PC-9 (cell line): Measurements from ENCODE around the gene LAMTOR4. TPM values are rescaled to one million over a fixed set of nuclear protein-coding genes. Genes with fewer than 3 reads are reported as not detected.

Experiments
- BruUV-seq: library from RNA; stranded (reverse); fragments of 400-500 nt; replicated peaks from 2 replicates; lab custom pipeline; 2021; lab: Mats Ljungman, UMichigan
- CTCF ChIA-PET: fragments of 300-600 bp; sonication (Branson Sonifier 250); formaldehyde crosslinking; loops from one replicate; lab custom pipeline; 2022; ENCODE audit warnings: antibody characterized with exemption; lab: Charles Lee
- POLR2A ChIA-PET: fragments of 300-600 bp; sonication (Branson Sonifier 250); formaldehyde crosslinking; loops from one replicate; lab custom pipeline; 2022; ENCODE audit warnings: antibody characterized with exemption; ENCODE audit not compliant: unreplicated experiment; lab: Charles Lee
- DNase-seq, 2 experiments: peaks; one replicate each; pipeline versions ENCODE4 v3.0.0 to v3.0.0-alpha.2; 2015 to 2022; ENCODE audit warnings: mixed read lengths in 1 of 2
- H2AFZ ChIP-seq: fragments of 200-600 bp; sonication (generic); 2 replicates; pipeline ENCODE4 v1.8.1; 2017; ENCODE audit warnings: antibody characterized with exemption
- H3F3A ChIP-seq: fragments of 200-600 bp; sonication (generic); 2 replicates; pipeline ENCODE4 v1.8.1; 2017; ENCODE audit warnings: antibody characterized with exemption, mild to moderate bottlenecking, low read depth; ENCODE audit not compliant: insufficient read depth
- H3K27ac ChIP-seq: fragments of 200-600 bp; sonication (generic); 2 replicates; pipeline ENCODE4 v1.6.1; 2016; ENCODE audit warnings: mixed run types
- H3K27me3 ChIP-seq: fragments of 200-600 bp; sonication (generic); 2 replicates; pipeline ENCODE4 v1.6.1; 2016; ENCODE audit warnings: low read depth, mixed run types; ENCODE audit not compliant: insufficient read depth
- H3K36me3 ChIP-seq: fragments of 200-600 bp; sonication (generic); 2 replicates; pipeline ENCODE4 v1.6.1; 2016; ENCODE audit warnings: low read depth, mixed run types
- H3K4me1 ChIP-seq: fragments of 200-600 bp; sonication (generic); replicated peaks from 2 replicates; pipeline ENCODE4 v1.6.1; 2016; ENCODE audit warnings: mixed run types; ENCODE audit not compliant: insufficient read depth
- H3K4me2 ChIP-seq: fragments of 200-600 bp; sonication (generic); 2 replicates; pipeline ENCODE4 v1.6.1; 2017; ENCODE audit warnings: mixed run types
- H3K4me3 ChIP-seq: fragments of 200-600 bp; sonication (generic); 2 replicates; pipeline ENCODE4 v1.6.1; 2016; ENCODE audit warnings: mixed run types
- H3K79me2 ChIP-seq: fragments of 200-600 bp; sonication (generic); 2 replicates; pipeline ENCODE4 v1.6.1; 2017; ENCODE audit warnings: low read depth, mixed run types
- H3K9me2 ChIP-seq: fragments of 200-600 bp; sonication (generic); 2 replicates; pipeline ENCODE4 v1.8.1; 2017; ENCODE audit warnings: mild to moderate bottlenecking; ENCODE audit not compliant: insufficient read depth
- H3K9me3 ChIP-seq: fragments of 200-600 bp; sonication (generic); 2 replicates; pipeline ENCODE4 v1.8.1; 2016; ENCODE audit warnings: low read depth; ENCODE audit not compliant: insufficient read depth
- H4K20me1 ChIP-seq: fragments of 200-600 bp; sonication (generic); 2 replicates; pipeline ENCODE4 v1.8.1; 2017; ENCODE audit not compliant: insufficient read depth
- EZH2 ChIP-seq: fragments of 200-600 bp; sonication (generic); IDR thresholded peaks from 2 replicates; pipeline ENCODE4 v1.8.0; 2017; ENCODE audit warnings: antibody characterized with exemption, low read depth
- intact Hi-C: fragments of 100-400 bp; cut with micrococcal nuclease; formaldehyde crosslinking; loops from one replicate; pipeline ENCODE4 v1.10.0; 2022; ENCODE audit not compliant: unreplicated experiment
- total RNA-seq: library from RNA; stranded (reverse); gene quantifications from 2 replicates; pipeline ENCODE4 v1.2.3, GENCODE V29; 2021
- TF ChIP-seq, protein P1 (sequence below): fragments of 200-600 bp; sonication (generic); conservative IDR thresholded peaks from 2 replicates; pipeline ENCODE4 v1.6.1; 2017; ENCODE audit warnings: mixed run types, antibody characterized with exemption, mild to moderate bottlenecking, moderate library complexity

Gene LAMTOR4
- total RNA-seq, 1 experiment from 2014 or later: 160 TPM

DNA sequence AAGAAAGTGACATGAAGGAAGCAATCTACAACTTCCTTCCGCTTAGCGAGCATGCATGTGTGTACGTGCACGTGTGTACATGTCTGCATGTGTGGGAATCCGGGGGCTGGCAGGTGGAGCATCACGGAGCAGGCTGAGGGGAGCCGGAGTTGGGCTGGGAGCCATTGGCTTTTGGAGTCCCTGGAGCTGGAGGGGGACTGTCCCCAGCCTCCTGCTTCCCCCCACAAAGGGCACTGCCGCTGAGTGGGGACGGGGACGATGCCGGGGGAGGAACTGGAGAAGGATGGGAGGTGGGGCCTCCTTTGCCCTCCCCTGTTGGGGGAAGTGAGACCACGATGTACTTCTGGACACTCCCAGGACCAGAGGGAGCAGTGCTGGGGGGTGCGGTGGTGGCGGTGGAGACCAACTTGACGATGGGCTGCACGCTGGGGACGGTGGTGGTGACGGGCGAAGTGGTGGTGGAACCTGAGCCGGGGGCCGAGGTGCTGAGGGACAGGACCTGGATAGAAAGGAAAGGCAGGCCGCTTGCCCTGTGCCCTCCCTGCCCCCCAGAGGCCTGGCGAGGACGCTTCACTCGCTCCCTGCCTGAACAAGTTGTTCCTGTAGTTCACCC, 41.5 kb upstream of the LAMTOR4 start:
- Histone ChIP-seq H3K4me3 (no peak overlapping the region), H3K9me3 (no peaks in the 10 kb centered on the region), H3K79me2 (peaks cover 4% of the 10 kb centered on the region; the same call in 1 of the 2 replicates), H4K20me1 (no peaks in the 10 kb centered on the region), H2AFZ (no peak overlapping the region), H3K9me2 (no peaks in the 10 kb centered on the region), H3K36me3 (peaks cover 4% of the 10 kb centered on the region), H3K4me1 (peaks cover 6% of the 10 kb centered on the region), H3K27ac (no peak overlapping the region), H3K27me3 (no peaks in the 10 kb centered on the region), H3F3A (peaks cover under 1% of the 10 kb centered on the region; the same call in 1 of the 2 replicates), H3K4me2 (no peak overlapping the region)
- CTCF ChIA-PET: no interaction called here
- POLR2A ChIA-PET: no interaction called here
- TF ChIP-seq, protein P1, sequence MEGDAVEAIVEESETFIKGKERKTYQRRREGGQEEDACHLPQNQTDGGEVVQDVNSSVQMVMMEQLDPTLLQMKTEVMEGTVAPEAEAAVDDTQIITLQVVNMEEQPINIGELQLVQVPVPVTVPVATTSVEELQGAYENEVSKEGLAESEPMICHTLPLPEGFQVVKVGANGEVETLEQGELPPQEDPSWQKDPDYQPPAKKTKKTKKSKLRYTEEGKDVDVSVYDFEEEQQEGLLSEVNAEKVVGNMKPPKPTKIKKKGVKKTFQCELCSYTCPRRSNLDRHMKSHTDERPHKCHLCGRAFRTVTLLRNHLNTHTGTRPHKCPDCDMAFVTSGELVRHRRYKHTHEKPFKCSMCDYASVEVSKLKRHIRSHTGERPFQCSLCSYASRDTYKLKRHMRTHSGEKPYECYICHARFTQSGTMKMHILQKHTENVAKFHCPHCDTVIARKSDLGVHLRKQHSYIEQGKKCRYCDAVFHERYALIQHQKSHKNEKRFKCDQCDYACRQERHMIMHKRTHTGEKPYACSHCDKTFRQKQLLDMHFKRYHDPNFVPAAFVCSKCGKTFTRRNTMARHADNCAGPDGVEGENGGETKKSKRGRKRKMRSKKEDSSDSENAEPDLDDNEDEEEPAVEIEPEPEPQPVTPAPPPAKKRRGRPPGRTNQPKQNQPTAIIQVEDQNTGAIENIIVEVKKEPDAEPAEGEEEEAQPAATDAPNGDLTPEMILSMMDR: no peak
- no peak for TF ChIP-seq EZH2
- BruUV-seq: TSS peak; percentile 89
- DNase-seq: no peak
- intact Hi-C loops: no loop called here

DNA sequence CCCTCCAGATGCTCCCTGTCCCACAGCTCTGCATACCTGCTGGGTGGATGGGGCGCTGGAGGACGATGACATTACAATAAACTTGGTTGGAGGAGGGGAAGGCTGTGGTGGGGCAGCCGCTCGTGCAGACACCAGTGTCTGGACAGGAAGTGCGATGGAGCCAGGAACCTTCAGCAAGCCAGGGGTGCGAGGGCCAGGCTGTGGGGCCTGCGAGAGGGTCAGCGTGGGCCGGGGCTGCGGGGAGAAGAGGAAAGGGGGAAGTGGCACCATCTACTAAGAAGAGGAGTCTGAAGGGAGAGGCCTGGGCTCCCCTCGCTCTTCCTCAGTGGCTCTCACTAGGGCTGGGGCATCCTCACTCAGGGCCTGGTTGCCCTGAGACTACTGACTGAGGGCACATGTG, 40.8 kb upstream of the LAMTOR4 start:
- H3K27ac ChIP-seq: no peak overlapping the region
- H3K9me2 ChIP-seq: no peaks in the 10 kb centered on the region
- H3K4me1 ChIP-seq: no peaks in the 10 kb centered on the region
- H4K20me1 ChIP-seq: no peaks in the 10 kb centered on the region
- H3K79me2 ChIP-seq: no peaks in the 10 kb centered on the region
- no peaks in the 10 kb centered on the region; the same call in 1 of the 2 replicates for H3F3A ChIP-seq
- H3K27me3 ChIP-seq: no peaks in the 10 kb centered on the region
- CTCF ChIA-PET: no interaction called here
- TF ChIP-seq EZH2: no peak
- TF ChIP-seq, protein P1: no peak
- no peaks in the 10 kb centered on the region for H3K9me3 ChIP-seq
- no peak for DNase-seq
- no peak overlapping the region for H2AFZ ChIP-seq
- intact Hi-C loops: no loop called here
- POLR2A ChIA-PET: no interaction called here
- no peak overlapping the region for H3K4me3 ChIP-seq
- H3K36me3 ChIP-seq: peaks cover 4% of the 10 kb centered on the region
- BruUV-seq: no TSS peak
- H3K4me2 ChIP-seq: no peak overlapping the region

DNA sequence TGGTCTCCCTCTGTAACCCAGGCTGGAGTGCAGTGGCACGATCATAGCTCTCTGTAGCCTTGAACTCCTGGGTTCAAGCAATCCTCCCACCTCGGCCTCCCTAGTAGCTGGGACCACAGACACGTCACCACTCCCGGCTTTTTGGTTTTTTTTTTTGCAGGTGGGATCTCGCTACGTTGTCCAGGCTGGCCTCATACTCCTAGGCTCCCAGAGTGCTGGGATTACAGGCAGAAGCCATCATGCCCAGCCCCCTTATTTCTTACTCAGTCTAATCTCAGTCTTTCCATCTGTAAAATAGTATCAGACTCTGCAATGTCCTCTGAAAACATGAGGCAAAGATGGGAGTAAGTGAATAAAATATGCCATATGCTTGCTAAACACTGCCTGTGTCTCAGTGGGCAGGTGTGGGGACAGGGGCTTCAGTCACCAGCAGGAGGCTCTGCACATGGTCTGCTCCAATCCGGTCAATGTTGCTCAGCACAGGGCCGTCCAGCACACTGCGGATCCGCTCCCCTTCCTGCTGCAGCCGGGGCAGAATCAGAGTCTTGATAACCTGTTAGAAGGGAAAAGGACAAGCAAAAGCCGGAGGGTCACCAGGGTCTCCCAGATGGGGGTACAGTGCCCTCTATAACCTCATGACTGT, 39.1 kb upstream of the LAMTOR4 start:
- Histone ChIP-seq H3K9me2 (no peaks in the 10 kb centered on the region), H3K4me1 (no peaks in the 10 kb centered on the region), H3K27ac (no peak overlapping the region), H4K20me1 (no peaks in the 10 kb centered on the region), H3K36me3 (peaks cover 4% of the 10 kb centered on the region), H3K4me3 (no peak overlapping the region), H3K4me2 (no peak overlapping the region), H2AFZ (no peak overlapping the region), H3F3A (no peaks in the 10 kb centered on the region; the same call in 1 of the 2 replicates), H3K79me2 (no peaks in the 10 kb centered on the region), H3K27me3 (no peaks in the 10 kb centered on the region), H3K9me3 (no peaks in the 10 kb centered on the region)
- CTCF ChIA-PET: no interaction called here
- POLR2A ChIA-PET: no interaction called here
- DNase-seq: no peak
- BruUV-seq: no TSS peak
- intact Hi-C loops: no loop called here
- TF ChIP-seq EZH2: no peak
- TF ChIP-seq, protein P1: no peak
